ENCODE results near the gene KLHL4. TPM values are rescaled to one million over a fixed set of nuclear protein-coding genes. Genes with fewer than 3 reads are reported as not detected.

Gene KLHL4
- total and polyA plus RNA-seq, 2 of the 8 experiments (the other 6 are each of a cell fraction or from before 2014, with no cell fraction given) = 8.8 to 16.0 TPM

DNA sequence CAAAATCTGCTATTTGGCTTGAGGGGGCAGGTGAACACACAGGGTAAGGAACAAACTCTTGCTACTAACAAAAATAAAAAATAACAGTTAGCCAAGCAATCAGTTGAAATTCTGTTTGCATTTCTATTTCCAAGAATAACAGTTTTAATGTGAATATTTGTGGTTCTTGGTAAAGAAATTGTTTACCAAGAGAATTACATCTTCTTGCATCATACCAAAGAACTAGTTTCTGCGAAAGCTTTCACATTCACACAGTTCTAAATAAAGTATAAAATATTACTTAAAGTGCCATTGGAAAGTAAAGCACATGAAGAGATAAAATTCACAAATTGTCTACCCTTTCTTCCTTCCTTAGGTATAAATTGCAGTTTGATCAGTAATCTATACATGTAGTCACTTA, 54.4 kb downstream of the KLHL4 start (continued):
- TF ChIP-seq ZNF274 (IDR thresholded peaks at IDR 0.05; ENCODE audit: borderline replicate concordance, extremely low read depth, low read length) = no peak
- TF ChIP-seq, protein P1, sequence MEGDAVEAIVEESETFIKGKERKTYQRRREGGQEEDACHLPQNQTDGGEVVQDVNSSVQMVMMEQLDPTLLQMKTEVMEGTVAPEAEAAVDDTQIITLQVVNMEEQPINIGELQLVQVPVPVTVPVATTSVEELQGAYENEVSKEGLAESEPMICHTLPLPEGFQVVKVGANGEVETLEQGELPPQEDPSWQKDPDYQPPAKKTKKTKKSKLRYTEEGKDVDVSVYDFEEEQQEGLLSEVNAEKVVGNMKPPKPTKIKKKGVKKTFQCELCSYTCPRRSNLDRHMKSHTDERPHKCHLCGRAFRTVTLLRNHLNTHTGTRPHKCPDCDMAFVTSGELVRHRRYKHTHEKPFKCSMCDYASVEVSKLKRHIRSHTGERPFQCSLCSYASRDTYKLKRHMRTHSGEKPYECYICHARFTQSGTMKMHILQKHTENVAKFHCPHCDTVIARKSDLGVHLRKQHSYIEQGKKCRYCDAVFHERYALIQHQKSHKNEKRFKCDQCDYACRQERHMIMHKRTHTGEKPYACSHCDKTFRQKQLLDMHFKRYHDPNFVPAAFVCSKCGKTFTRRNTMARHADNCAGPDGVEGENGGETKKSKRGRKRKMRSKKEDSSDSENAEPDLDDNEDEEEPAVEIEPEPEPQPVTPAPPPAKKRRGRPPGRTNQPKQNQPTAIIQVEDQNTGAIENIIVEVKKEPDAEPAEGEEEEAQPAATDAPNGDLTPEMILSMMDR (IDR thresholded peaks at IDR 0.05; ENCODE audit: control extremely low read depth in 1 of 3, insufficient read depth in 1 of 3, low read depth in 1 of 3, low read length in 3 of 3) = no peak
- TF ChIP-seq, protein P2, sequence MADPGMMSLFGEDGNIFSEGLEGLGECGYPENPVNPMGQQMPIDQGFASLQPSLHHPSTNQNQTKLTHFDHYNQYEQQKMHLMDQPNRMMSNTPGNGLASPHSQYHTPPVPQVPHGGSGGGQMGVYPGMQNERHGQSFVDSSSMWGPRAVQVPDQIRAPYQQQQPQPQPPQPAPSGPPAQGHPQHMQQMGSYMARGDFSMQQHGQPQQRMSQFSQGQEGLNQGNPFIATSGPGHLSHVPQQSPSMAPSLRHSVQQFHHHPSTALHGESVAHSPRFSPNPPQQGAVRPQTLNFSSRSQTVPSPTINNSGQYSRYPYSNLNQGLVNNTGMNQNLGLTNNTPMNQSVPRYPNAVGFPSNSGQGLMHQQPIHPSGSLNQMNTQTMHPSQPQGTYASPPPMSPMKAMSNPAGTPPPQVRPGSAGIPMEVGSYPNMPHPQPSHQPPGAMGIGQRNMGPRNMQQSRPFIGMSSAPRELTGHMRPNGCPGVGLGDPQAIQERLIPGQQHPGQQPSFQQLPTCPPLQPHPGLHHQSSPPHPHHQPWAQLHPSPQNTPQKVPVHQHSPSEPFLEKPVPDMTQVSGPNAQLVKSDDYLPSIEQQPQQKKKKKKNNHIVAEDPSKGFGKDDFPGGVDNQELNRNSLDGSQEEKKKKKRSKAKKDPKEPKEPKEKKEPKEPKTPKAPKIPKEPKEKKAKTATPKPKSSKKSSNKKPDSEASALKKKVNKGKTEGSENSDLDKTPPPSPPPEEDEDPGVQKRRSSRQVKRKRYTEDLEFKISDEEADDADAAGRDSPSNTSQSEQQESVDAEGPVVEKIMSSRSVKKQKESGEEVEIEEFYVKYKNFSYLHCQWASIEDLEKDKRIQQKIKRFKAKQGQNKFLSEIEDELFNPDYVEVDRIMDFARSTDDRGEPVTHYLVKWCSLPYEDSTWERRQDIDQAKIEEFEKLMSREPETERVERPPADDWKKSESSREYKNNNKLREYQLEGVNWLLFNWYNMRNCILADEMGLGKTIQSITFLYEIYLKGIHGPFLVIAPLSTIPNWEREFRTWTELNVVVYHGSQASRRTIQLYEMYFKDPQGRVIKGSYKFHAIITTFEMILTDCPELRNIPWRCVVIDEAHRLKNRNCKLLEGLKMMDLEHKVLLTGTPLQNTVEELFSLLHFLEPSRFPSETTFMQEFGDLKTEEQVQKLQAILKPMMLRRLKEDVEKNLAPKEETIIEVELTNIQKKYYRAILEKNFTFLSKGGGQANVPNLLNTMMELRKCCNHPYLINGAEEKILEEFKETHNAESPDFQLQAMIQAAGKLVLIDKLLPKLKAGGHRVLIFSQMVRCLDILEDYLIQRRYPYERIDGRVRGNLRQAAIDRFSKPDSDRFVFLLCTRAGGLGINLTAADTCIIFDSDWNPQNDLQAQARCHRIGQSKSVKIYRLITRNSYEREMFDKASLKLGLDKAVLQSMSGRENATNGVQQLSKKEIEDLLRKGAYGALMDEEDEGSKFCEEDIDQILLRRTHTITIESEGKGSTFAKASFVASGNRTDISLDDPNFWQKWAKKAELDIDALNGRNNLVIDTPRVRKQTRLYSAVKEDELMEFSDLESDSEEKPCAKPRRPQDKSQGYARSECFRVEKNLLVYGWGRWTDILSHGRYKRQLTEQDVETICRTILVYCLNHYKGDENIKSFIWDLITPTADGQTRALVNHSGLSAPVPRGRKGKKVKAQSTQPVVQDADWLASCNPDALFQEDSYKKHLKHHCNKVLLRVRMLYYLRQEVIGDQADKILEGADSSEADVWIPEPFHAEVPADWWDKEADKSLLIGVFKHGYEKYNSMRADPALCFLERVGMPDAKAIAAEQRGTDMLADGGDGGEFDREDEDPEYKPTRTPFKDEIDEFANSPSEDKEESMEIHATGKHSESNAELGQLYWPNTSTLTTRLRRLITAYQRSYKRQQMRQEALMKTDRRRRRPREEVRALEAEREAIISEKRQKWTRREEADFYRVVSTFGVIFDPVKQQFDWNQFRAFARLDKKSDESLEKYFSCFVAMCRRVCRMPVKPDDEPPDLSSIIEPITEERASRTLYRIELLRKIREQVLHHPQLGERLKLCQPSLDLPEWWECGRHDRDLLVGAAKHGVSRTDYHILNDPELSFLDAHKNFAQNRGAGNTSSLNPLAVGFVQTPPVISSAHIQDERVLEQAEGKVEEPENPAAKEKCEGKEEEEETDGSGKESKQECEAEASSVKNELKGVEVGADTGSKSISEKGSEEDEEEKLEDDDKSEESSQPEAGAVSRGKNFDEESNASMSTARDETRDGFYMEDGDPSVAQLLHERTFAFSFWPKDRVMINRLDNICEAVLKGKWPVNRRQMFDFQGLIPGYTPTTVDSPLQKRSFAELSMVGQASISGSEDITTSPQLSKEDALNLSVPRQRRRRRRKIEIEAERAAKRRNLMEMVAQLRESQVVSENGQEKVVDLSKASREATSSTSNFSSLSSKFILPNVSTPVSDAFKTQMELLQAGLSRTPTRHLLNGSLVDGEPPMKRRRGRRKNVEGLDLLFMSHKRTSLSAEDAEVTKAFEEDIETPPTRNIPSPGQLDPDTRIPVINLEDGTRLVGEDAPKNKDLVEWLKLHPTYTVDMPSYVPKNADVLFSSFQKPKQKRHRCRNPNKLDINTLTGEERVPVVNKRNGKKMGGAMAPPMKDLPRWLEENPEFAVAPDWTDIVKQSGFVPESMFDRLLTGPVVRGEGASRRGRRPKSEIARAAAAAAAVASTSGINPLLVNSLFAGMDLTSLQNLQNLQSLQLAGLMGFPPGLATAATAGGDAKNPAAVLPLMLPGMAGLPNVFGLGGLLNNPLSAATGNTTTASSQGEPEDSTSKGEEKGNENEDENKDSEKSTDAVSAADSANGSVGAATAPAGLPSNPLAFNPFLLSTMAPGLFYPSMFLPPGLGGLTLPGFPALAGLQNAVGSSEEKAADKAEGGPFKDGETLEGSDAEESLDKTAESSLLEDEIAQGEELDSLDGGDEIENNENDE (IDR thresholded peaks at IDR 0.05; ENCODE audit: insufficient replicate concordance, low read length) = no peak
